Stimulated activated CD8-positive, alpha-beta memory T cell treated with anti-CD3 and anti-CD28 coated beads, Interleukin-7, amount 100 ng/mL, for 4 hours (primary cell): ENCODE measurements around the gene ODAD3.
A peak's percentile ranks its signal among the peaks of the same experiment; 100 is the strongest.
"Not testable (repeated sequence)": the region's sequence is repeated elsewhere in the genome, so short reads cannot be mapped to it uniquely, and the experiment has no call there.

Source experiments
- DNase-seq, 2 donors: peaks; one replicate each; pipeline ENCODE4 v3.0.0-alpha.2; 2020; ENCODE audit warnings: low read depth in 2 of 2

The ODAD3 gene

DNA sequence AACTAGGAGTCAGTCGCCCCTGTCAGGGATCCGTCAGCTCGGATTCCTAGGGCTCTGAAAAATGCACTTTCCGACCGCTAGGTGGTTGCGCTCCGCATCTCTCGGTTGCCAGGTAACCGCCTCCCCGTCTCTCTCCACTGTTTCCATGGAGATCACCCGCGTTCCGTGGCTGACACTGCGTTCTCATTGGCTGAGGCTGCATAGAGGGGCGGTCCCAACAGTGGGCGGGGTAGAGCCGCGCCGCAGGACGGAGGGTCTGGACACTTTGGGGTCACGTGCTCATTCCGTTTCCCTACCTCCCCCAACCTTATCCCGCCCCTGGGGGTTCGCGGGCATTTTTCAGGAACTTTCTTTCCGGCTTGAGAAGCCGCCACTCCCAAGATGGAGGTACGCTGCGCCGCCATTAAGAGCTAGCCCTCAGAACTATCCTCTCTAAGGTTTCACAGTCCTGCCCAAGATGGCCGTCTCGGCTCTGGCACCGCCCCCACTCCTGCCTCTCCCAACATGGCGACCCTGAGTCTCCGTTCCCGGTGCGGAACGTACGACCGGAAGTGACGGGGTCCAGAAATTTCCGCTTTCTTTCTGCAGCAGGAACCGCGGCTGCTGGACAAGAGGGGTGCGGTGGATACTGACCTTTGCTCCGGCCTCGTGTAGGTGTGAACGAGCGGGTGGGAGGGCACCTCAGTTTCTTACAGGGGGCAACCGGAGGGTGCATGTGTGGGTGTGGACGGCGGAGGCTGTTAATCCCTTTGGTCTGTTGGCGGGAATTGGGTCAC, at the start of gene ODAD3, which contains the start of gene PRKCSH:
ODAD3 (minus strand) TSS at position 65 of the 776 bp plus-strand sequence. CDS start 105 bp downstream, outside the sequence.
PRKCSH (plus strand) TSS at position 579 of the 776 bp plus-strand sequence. CDS start 483 bp downstream, outside the sequence.
- DNase-seq, result peak; percentile 96 to 99

DNA sequence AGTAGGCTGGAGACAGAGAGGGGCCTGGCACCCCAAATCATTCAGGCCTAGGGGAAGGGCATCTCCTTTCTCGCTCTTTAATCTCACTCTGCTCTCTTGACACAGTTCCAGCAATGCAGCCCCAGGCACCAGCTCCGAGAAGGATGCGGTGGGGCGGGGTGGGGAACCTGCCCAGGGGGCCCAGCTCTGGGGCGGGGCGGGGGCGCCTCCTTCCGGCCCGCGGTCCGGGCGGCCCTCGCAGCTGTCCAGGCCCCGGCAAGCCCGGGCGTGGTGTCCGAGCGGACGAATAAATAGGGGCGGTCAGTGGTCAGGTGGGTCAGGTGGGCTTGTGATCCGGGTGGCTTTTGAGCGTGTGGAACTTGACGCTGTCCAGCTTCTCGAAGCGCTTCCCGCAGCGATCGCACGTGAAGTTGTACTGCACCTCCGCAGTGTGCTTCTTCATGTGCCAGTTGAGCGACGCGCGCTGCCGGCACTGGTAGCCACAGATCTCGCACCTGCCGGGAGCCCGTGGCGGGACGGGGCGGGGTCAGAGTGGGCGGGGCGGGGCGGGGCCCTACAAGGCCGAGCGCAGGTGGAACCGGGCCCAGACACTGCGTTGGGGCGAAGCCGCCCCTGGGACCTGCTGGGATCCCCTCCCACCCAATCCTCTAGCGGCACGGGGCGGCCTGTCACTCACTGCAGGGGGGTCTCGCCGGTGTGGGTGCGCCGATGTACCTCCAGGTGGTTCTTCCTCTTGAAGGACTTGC, 48.6 kb upstream of the ODAD3 start:
- DNase-seq, result no peak

DNA sequence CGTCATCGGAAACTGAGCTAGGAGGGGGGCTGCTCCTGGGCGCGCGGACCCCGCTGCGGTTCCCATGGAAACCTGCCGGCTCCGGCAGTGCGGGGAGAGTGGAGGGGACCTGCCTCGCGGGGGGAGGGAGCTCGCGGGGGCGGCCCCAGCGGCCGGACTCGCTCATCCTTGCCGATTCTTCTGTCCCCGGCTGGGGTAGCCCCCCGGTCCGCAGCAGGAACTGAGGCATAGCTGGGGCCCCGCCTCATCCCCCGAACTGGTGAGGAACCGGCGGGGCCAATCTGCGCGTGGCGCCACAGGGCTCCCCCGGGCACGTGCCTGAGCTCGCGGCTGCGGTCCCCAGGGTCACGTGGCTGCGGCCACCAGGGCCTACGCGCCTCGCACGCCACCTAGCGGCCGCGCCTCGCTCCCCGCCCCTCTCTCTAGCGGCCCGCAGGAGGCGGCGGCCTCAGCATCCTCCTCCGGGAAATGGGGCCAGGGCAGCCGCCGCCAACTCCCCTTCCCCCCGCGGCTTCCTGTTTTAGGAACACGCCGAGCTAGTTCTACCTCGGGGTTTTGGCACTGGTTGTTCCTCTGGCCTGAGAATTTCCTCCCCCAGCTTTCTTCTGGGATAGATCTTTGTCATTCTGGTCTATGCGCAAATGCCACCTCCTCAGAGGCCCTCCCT, 47.6 kb upstream of the ODAD3 start:
- DNase-seq, result peak; percentile 48 to 71

DNA sequence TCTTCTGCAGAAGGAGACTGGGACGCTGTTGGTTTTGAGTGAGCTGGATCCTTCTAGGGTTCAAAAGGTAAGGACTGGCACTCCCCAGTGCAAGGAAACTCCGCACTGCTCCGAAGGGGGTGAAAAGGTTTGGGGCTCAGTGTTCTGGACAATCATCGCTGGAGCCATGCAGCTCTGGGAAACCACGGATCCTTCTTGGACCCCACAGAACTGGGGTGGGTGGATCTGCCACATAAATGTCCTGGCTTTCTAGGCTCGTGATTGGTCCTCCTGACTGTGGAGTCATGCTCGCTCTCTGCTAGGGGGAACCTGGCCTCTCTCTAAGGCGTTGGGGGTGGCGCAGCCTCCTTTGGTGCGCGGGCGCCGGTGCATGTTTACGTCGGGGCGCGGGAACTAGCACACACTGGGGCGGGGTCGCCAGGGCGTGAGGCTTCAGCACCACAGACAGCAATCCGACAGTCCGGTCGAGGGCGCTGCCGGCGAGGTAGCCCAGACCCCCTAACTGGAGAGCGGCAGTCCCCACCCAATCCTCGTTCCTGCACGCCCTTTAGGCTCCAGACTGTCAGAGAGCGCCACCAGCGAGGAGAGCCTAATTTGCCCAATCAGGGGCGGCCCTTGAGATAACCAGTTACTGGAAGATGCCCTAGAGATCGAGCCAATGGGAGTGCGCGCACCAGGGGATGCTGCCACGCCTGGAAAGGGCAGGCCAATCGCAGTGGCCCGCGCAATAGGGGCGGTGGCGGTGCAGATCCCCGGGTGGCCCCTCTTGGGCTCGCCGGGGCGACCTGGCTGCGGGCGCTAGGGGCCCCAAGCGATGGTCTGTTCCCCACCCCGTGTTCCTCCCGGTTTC, 46.8 kb upstream of the ODAD3 start:
- DNase-seq, result peak; percentile 39 to 61

DNA sequence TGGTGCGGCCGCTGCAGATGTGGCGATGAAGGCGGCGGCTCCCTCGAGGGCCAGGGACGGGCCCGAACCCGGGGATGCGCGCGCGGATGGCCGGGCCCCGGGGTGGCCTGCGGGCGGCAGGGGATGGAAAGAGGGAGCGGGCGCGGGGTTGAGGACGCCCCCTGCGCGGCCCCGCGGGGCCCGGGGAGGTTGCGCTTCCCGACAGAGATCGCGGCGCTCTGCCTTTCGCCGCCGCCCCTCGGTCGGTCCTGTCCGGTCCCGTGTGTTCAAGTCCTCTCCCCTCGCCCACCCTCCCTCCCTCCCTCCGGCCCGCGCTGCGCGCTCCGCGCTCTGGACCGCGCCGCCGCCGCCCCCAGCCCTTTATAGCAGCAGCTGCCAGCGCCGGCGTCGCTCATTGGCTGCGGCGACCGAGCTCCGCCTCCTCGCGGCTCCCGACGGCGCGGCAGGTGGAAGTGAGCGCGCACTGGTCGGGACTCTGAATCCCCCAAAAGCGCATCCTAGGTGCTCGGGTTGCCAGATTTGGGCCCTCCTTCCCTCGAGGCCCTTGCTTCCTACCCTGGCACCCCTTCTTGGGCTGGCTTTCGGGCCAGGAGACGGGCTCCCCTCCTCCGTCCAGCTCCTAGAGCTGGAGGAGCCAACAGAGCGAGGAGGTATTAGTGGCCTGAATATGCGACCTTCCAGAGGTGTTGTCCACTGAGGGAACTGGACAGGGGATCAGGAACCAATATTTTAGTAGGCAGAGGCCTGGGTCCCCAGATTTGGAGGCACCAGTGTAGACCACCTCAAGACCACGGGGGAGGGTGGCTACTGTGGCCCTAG, 46.0 kb upstream of the ODAD3 start, which contains the start of gene ELAVL3:
ELAVL3 (minus strand) TSS at position 332 of the 819 bp plus-strand sequence. CDS start 438 bp downstream, outside the sequence.
- DNase-seq, result no peak

DNA sequence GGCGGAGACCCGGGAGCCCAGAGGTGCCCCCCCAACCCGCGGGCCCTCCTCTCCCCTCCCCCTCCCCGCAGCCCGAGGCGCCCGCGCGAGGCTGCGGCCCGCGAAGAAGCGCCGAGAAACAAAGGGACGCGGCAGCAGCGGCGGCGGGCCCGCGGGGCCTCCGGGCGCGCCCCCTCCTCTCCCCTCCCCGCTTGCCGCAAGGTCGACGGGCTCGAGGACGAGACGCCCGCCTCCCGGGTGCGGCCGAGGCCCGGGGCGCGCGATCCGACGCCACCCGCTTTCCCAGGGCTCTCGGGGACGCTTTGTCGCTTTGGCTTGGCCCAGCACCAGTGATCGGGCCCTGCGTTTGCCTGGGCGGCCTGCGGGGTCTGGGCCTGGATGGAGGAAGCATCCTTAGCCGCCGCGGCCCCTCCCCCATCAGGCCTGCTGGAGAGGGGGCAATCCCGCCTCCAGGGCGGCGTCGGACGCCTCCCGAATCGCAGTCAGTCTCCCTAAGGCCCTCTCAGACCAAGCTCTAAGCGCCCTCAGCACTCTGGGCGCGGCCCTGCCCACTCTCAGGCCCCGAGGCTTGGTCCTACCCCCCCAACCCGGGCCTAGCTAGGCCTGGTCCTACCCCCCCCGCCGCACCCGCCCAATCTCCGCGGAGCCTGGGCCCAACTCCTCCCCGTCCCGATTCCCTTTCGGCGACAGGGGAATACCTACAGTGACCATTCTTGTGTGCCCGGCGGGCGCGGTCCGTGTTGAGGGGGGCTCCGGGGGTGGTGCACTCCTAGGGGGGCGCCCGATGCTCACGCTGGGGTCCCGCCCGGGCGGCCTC, 45.2 kb upstream of the ODAD3 start:
- DNase-seq, result no peak

DNA sequence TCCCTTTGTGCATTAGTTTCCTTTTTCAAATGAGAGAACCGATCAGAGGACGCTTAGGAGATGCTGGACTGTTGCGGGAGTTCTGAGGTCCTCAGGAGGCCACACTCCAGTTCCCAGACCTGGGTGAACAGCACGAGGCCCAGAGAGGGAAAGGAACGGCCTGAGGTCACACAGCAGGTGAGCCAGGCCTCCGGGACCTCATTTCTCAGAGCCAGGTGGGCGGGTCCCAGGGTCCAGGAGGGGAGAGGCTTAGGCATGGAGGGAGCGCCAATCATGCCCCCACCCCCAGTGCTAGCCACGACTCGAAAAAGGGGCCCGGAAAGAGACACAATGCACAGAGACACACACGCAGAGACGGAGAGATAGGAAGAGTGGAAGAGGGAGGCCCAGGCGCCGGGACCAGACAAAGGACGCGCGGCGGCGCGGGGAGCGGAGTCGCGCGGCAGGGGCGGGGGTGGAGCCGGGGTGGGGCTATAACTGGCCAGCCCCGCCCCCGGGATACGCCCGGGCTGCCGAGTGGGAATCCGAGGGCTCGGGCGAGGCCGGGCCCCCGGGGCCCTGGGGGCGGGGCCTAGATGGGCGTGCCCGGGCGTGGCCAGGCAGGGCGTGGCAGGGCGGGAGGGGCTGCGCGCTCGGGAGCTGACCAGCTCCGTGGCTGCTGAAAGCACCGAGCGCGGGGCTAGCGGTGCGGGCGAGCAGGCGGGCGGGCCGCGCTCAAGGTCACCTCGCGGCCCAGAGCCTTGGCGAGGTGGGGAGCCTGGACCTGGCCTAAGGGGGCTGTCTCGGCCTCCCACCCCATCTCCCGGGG, 44.4 kb upstream of the ODAD3 start:
- no peak for DNase-seq

DNA sequence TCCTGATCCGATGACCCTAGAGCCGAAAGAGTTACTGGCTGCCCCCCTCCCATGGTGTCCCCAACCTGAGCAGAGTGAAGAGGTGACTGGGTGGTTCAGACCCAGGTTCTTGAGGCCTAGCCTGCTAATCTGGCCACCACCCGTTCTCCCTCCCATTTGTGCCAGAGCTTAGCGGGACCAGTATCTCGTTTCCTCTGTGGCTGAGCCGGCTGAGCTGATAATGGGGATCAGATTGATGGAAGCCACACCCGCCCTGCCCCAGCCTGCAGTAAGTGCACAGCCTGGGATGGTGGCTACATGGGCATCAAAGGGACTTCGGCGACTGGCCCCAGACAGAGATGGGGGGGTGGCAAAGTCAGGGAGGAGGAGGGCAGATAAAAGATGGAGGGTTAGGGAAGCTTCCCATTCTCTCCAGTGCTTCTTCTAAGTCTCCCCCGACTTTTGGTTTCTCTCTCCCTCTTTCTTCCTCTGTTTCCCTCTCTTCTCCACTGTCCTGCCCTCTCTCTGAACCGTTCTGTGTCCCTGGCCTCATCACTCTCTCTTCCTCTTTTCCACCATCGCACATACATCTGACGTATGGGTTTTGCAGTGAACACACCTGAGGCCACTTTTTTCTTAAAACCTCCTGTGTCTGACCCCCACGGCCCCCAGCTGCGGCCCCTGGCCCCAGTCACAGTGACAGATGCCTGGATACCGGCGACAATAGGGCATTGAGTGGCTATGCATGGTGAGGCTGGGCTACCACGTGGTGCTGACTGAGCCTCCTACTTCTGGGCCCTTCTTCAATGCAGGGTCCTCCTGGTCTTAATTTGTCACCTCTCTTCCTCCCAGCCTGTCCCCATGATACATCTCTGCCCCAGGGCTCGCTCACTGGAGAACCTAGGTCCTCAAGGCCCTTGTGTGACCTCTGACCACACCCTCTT, 43.5 kb upstream of the ODAD3 start:
- no peak for DNase-seq

DNA sequence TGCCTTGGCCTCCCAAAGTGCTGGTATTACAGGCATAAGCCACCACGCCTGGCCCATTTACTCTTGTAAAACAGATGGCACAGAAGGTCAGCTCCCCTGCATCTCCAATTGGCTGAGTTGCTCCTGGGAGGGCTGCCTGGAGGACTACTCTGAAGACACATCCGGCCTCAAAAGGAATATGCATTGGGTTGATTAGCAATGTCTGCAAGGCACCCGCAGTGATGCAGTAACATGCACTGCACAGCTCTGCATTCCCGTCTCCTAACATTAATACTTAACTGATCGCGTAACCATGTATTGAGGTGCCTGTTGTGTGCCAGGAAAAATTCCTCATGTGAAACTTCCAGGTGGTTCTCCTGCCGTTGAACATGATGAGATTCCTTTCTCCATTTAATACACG, 40.9 kb upstream of the ODAD3 start:
- no peak for DNase-seq

DNA sequence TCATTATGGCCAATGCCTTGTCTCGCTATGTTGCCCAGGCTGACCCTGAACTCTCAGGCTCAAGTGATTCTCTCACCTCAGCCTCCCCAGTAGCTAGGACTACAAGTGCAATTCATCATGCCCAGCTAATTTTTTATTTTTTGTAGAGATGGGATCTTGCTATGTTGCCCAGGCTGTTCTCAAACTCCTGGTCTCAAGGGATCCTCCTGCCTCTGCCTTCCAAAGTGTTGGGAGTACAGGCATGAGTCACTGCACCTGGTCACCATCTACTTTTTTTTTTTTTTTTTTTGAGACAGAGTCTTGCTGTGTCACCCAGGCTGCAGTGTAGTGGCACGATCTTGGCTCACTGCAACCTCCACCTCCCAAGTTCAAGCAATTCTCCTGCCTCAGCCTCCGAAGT, 40.4 kb upstream of the ODAD3 start:
- DNase-seq, result not testable (repeated sequence)

DNA sequence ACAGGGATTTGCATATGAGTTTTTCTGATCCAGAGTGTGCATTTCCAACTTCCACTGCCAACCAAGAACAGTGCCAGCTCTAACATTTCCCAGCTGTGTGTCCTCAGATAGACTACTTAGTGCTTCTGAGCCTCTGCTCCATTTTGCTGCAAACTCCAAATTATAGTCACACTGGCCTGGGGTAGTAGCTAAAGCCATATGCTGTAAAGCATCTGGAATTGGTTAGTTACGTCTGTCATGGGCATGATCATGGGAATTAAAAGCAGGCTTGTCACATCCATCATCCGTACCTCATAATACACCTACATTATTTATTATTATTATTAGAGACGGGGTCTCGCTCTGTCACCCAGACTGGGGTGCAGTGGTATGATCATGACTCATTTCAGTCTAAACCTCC, 38.8 kb upstream of the ODAD3 start:
- DNase-seq, result no peak

DNA sequence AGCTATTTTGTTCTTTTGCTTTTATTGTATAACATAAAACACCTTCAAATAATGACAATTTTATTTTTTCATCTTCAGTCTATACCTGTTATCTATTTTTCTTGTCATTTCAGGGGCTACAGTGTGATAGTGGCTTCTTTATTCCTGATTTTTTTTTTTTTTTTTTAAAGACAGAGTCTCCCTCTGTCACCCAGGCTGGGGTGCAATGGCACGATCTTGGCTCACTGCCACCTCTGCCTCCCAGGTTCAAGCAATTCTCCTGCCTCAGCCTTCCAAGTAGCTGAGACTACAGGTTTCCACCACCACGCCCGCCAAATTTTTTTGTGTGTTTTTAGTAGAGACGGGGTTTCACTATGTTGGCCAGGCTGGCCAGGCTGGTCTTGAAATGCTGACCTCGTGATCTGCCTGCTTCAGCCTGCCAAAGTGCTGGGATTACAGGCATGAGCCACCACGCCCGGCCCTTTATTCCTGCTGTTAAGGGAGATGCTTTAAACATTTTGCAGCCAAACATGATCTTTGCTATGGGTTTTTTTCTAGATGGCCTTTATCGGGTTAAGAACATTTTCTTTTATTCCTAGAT, 33.4 kb upstream of the ODAD3 start:
- DNase-seq, result not testable (repeated sequence)

DNA sequence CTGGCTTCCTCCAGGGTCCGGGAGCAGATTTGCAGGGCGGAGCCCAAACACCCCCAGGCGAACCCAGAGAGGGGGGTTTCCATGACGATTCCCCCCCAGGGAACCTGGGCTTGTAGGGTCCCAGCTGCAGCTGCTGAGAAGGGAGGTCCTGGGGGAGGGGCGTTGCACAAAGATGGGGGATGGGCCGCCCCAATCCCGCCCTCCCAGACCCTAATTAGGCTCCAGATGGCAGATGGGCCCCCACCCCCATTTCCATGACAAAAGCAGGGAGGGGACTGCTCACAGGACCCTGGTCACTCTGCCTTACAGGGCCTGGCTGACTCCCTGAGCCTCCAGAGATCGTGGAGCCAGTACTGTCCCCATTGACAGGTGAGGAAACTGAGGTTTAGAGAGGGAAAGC, 30.7 kb upstream of the ODAD3 start:
- no peak for DNase-seq

DNA sequence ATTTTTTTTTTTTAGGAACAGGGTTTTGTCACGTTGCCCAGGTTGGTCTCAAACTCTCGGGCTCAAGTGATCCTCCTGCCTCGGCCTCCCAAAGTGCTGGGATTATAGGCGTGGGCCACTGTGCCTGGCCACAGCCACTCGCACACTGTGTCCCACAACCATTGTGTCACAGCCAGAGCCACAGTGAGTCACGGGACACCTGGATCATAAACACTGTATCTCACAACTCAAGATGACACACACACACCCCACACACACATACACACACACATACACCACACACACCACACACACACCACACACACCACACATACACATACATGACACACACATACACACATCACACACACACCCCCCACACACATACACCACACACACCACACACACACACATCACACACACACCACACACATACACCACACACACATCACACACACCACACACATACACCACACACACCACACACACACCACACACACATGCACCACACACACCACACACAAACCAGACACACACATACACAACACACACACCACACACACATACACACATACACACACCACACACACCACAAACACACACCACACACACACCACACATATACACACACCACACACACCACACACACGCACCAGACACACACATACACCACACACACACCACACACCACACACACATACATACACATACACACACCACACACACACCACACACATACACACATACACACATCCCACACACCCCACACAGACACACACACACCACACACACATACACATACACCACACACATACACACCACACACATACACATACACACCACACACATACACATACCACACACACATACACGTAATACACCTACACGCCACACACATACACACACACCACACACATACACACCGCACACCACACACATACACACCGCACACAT, 29.7 kb upstream of the ODAD3 start:
- no peak for DNase-seq

DNA sequence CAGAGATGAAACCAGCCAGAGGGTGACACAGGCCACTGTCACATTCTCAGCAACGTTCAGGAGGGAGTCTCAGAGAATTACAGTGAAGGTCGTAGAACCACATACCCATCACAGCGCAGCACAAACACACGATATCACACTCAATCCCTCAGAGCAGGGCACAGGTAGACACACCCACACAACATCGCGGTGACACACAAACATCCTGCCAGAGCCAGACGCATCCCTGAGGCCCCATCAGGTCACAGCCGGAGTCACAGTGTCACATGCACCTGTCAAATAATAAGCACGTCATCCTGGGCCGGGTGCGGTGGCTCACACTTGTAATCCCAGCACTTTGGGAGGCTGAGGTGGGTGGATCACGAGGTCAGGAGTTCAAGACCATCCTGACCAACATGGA, 28.5 kb upstream of the ODAD3 start:
- DNase-seq, result no peak

DNA sequence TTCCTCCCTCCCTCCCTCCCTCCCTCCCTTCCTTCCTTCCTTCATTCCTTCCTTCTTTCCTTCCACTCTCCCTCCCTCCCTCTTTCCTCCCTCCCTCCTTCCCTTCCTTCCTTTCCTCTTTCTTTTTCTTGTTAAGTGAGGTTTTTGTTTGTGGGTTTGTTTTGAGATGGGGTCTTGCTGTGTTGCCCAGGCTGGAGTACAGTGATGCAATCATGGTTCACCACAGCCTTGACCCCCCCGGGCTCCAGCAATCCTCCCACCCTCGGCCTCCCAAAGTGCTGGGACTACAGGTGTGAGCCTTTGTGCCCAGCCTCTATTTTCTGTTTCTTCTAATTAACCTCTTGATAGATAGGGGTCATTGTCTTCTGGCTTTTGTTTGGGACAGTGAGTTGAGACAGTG, 26.5 kb upstream of the ODAD3 start:
- DNase-seq, result no peak
